Astrocyte (in vitro differentiated cells and primary cell): ENCODE results near the gene KSR2.

Source experiments
- CTCF ChIP-seq: IDR thresholded peaks from 2 replicates; pipeline ENCODE4 v1.5.1; 2011; ENCODE audit warnings: low read depth, mild to moderate bottlenecking, inconsistent platforms, low read length, moderate library complexity; ENCODE audit not compliant: insufficient read depth
- EZH2 ChIP-seq: IDR thresholded peaks from 2 replicates; pipeline ENCODE4 v1.6.1; 2012; ENCODE audit warnings: mild to moderate bottlenecking, low read length, inconsistent platforms; ENCODE audit not compliant: insufficient read depth

DNA sequence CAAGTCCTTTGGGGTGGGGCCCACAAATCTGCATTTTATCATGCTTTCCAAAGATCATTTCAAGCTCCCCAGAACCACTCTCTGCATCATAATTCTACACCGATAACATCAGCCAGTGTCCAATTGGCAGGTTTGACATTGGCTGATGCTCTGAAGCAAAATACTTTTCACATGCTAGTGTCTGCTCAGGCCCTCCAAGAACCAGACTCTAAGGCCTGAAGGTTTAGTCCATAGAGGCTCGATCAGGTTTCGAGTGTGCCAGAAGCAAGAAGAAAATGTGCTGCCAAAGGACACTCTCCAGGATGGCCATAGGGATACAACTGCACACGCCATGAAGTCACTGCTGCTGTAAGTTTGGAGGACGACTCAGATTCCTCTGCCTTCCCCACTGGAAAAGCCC, 280.3 kb downstream of the KSR2 start:
- TF ChIP-seq CTCF = no peak
- TF ChIP-seq EZH2 = no peak
